WERI-Rb-1 (cell line): Measurements from ENCODE around the gene CEP89.

ENCODE experiments used
- DNase-seq: peaks from one replicate; pipeline ENCODE4 v3.0.0-alpha.2; 2020
- H3K27ac ChIP-seq: fragments of 250-450 bp; sonication (Bioruptor Pico); 2 replicates; pipeline ENCODE4 v1.5.1; 2020; ENCODE audit warnings: mild to moderate bottlenecking, moderate library complexity
- H3K27me3 ChIP-seq: fragments of 250-450 bp; sonication (Bioruptor Pico); 2 replicates; pipeline ENCODE4 v1.5.1; 2021; ENCODE audit warnings: mild to moderate bottlenecking, low read depth, moderate library complexity; ENCODE audit not compliant: insufficient read depth, severe bottlenecking
- H3K36me3 ChIP-seq: fragments of 250-450 bp; sonication (Bioruptor Pico); 2 replicates; pipeline ENCODE4 v1.5.1; 2020; ENCODE audit warnings: mild to moderate bottlenecking, moderate library complexity
- H3K4me3 ChIP-seq: 2 replicates; pipeline ENCODE4 v1.5.1; 2011; ENCODE audit warnings: low read depth, mild to moderate bottlenecking, control low read depth, low read length
- H3K9me3 ChIP-seq: fragments of 250-450 bp; sonication (Bioruptor Pico); 2 replicates; pipeline ENCODE4 v1.5.1; 2021; ENCODE audit warnings: mild to moderate bottlenecking, moderate library complexity; ENCODE audit not compliant: severe bottlenecking
- CTCF ChIP-seq: IDR thresholded peaks from 2 replicates; pipeline ENCODE4 v1.5.1; 2011; ENCODE audit warnings: low read depth, mild to moderate bottlenecking, control low read depth, inconsistent platforms, low read length

The CEP89 gene

GRCh38 chr19:32921624-32922023 lies 50.1 kb downstream of the CEP89 start:
- Histone ChIP-seq H3K36me3 (peaks cover 6% of the 10 kb centered on the region; the same call in 1 of the 2 replicates), H3K27ac (no peak overlapping the region), H3K4me3 (no peak overlapping the region), H3K27me3 (no peaks in the 10 kb centered on the region), H3K9me3 (no peaks in the 10 kb centered on the region)
- no peak for TF ChIP-seq CTCF
- no peak for DNase-seq

- no peaks in the 10 kb centered on the region for H3K9me3 ChIP-seq
- H3K4me3 ChIP-seq: no peak overlapping the region
- no peak for TF ChIP-seq CTCF
- peaks cover 13% of the 10 kb centered on the region; the same call in 1 of the 2 replicates for H3K36me3 ChIP-seq
- H3K27ac ChIP-seq: no peak overlapping the region
- no peak for DNase-seq
- no peaks in the 10 kb centered on the region for H3K27me3 ChIP-seq
These were observed 52.4 kb downstream of the CEP89 start for GRCh38 chr19:32919365-32919764.

- H3K27me3 ChIP-seq: no peaks in the 10 kb centered on the region
- no peaks in the 10 kb centered on the region for H3K9me3 ChIP-seq
- H3K4me3 ChIP-seq: no peak overlapping the region
- H3K36me3 ChIP-seq: peaks cover 12% of the 10 kb centered on the region; the same call in 1 of the 2 replicates
- TF ChIP-seq CTCF: no peak
- no peak overlapping the region for H3K27ac ChIP-seq
- no peak for DNase-seq
These were observed 54.2 kb downstream of the CEP89 start for GRCh38 chr19:32917616-32917996.

GRCh38 chr19:32916969-32917615 lies 54.7 kb downstream of the CEP89 start:
- DNase-seq: no peak
- Histone ChIP-seq H3K27me3 (no peaks in the 10 kb centered on the region), H3K4me3 (no peak overlapping the region), H3K36me3 (peaks cover 12% of the 10 kb centered on the region; the same call in 1 of the 2 replicates), H3K9me3 (no peaks in the 10 kb centered on the region), H3K27ac (no peak overlapping the region)
- TF ChIP-seq CTCF: no peak

GRCh38 chr19:32914879-32915660 lies 56.7 kb downstream of the CEP89 start:
- DNase-seq: no peak
- Histone ChIP-seq H3K4me3 (no peak overlapping the region), H3K27ac (no peak overlapping the region), H3K27me3 (no peaks in the 10 kb centered on the region), H3K36me3 (peaks cover 12% of the 10 kb centered on the region; the same call in 1 of the 2 replicates), H3K9me3 (no peaks in the 10 kb centered on the region)
- TF ChIP-seq CTCF: no peak
